SHP77 treated with DMSO at 0.1 percent for 48 hours (cell line): Measurements from ENCODE around the gene OXT.

ENCODE experiments used
- DNase-seq: peaks from one replicate; lab custom pipeline; 2025; lab: John Stamatoyannopoulos, UW

Gene OXT

GRCh38 chr20:3109350-3110302 lies 38.2 kb downstream of the OXT start:
- no peak for DNase-seq

- DNase-seq = no peak
Measured at GRCh38 chr20:3111507-3111906, 40.1 kb downstream of the OXT start.

- DNase-seq = no peak
Measured at GRCh38 chr20:3111995-3112394, 40.6 kb downstream of the OXT start.

GRCh38 chr20:3115190-3116107 lies 44.0 kb downstream of the OXT start:
- DNase-seq = peak; percentile 34

GRCh38 chr20:3116341-3116740 lies 44.9 kb downstream of the OXT start:
- DNase-seq = no peak

GRCh38 chr20:3117839-3118379 lies 46.5 kb downstream of the OXT start:
- peak; percentile 76 for DNase-seq

GRCh38 chr20:3119044-3119443 lies 47.6 kb downstream of the OXT start:
- no peak for DNase-seq

- DNase-seq = no peak
Measured at GRCh38 chr20:3121271-3121911, 50.0 kb downstream of the OXT start.
